Astrocyte of the spinal cord (primary cell): ENCODE results near the gene CADPS.

ENCODE experiments used
- DNase-seq: peaks from one replicate; pipeline ENCODE4 v3.0.0; 2011; ENCODE audit warnings: low read depth, low spot score
- H3K4me3 ChIP-seq: 2 replicates; pipeline ENCODE4 v1.5.1; 2011; ENCODE audit warnings: low read depth, mild to moderate bottlenecking, low read length, moderate library complexity
- CTCF ChIP-seq: IDR thresholded peaks from 2 replicates; pipeline ENCODE4 v1.5.1; 2012; ENCODE audit warnings: low read depth, mild to moderate bottlenecking, low read length, inconsistent platforms
- in situ Hi-C: cut with HindIII; loops from 2 replicates; pipeline ENCODE4 v1.10.0; 2017; ENCODE audit warnings: low sequenced_read_pairs

Gene CADPS

GRCh38 chr3:62375655-62376453 is 499.4 kb downstream of the CADPS start:
- in situ Hi-C loops: no loop called here
- no peak overlapping the region for H3K4me3 ChIP-seq
- DNase-seq: no peak
- no peak for TF ChIP-seq CTCF

GRCh38 chr3:62374341-62375218 is 500.6 kb downstream of the CADPS start:
- no peak overlapping the region for H3K4me3 ChIP-seq
- TF ChIP-seq CTCF: no peak
- in situ Hi-C loops: no loop called here
- peak; percentile 33 for DNase-seq

DNA sequence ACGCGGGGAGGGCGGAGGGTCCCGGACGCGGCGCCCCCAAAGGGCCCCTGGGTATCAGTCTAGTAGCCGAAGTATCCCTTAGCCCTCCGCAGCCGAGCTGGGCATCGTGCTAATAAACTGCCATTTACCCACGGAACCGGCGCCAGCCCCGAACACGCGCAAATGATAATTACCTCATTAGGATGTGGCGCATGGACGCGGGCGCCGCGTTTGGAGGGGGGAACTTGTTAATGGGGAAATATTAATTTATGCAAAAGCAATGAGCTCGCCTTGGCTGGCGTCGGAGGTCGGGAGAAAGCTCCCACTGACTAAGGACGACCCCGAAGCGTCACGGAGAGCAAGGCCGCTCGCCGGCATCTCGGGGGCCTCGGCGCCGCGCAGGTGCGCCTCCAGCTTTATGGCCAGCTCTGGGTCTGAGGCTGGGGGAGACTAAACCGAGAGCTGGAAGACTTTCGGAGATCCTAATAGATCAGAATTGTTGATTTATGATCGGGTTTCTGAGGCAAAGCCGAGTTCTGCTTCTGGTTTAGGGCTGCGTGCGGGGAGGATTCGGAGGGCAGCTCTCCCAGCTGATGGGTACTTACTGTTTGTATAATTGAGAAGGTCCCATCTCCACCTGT is 501.4 kb downstream of the CADPS start:
- TF ChIP-seq CTCF: no peak
- no peak for DNase-seq
- H3K4me3 ChIP-seq: no peak overlapping the region
- in situ Hi-C loops: no loop called here

GRCh38 chr3:62373215-62373614 is 502.0 kb downstream of the CADPS start, which contains the start of gene FEZF2:
FEZF2 (minus strand) TSS chr3:62373550; CDS start chr3:62372868, 682 bp downstream.
- in situ Hi-C loops: no loop called here
- no peak within 1 kb of the TSS for H3K4me3 ChIP-seq
- no peak for DNase-seq
- TF ChIP-seq CTCF: no peak

DNA sequence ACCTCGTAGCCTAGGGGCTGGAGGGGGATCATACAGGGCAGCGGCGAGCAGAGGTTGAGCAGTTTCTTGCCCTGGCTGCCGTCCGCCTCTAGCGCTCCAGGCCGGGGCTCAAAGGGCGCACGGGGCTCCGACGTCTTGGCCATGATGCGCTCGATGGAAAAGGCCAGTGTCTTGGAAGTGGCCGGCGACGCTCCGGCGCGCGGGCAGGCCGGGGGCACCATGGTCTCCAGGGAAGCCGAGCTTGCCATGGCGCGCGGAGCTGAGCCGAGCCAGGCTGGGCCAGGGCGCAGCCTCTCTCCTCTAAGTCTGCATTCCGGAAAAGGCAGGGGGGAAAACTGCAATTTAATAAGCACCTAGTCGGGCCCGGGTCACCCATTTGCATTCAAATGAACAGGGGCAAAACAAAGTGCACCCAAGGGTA is 502.6 kb downstream of the CADPS start:
- DNase-seq: no peak
- TF ChIP-seq CTCF: no peak
- in situ Hi-C loops: no loop called here
- H3K4me3 ChIP-seq: no peak overlapping the region
